22Rv1 (cell line): ENCODE measurements around the gene FAM117A.

ENCODE experiments used
- CTCF ChIP-seq: fragments of 450-650 bp; IDR thresholded peaks from 2 replicates; pipeline ENCODE4 v1.5.1; 2017; ENCODE audit warnings: mild to moderate bottlenecking
- ZFX ChIP-seq: fragments of 450-650 bp; IDR thresholded peaks from 2 replicates; pipeline ENCODE4 v1.6.1; 2017; ENCODE audit warnings: antibody characterized with exemption, borderline replicate concordance

DNA sequence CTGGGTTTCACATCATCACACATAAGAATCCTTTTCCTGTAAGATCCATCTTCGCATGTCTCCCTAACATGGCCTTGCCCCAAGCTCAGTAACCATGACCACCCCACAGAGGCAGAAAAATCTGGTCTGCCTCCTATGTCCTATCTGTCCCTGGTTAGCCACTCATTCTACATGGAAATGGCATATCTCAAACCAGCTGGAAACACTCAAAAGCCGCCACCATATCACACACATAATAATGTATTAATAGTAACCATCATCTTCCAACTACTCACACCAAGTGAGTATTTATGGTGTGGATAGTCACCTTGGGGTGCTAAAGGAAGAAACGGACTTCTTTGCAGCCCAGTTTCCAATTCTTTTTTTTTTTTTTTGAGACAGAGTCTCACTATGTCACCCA, 11.4 kb downstream of the FAM117A start:
- TF ChIP-seq CTCF (no peak), ZFX (no peak)
